Lower leg skin (tissue), 4 donors: ENCODE results near the gene MT1E. TPM values are rescaled to one million over a fixed set of nuclear protein-coding genes. Genes with fewer than 3 reads are reported as not detected.

Experiments used
- DNase-seq, 2 donors: peaks; one replicate each; pipeline ENCODE4 v3.0.0-alpha.2; 2019; ENCODE audit warnings: low spot score in 2 of 2
- H3K4me3 ChIP-seq: fragments of 200-600 bp; sonication (generic); 2 replicates; pipeline ENCODE4 v1.5.1; 2017; ENCODE audit warnings: mild to moderate bottlenecking, low read depth; ENCODE audit not compliant: poor library complexity, severe bottlenecking
- CTCF ChIP-seq, 3 donors: fragments of 450-650 bp; IDR thresholded peaks; one replicate each; pipeline ENCODE4 v1.5.1; 2016; ENCODE audit warnings: antibody characterized with exemption in 3 of 3, mild to moderate bottlenecking in 3 of 3, moderate library complexity in 2 of 3
- POLR2A ChIP-seq, 2 donors: fragments of 450-650 bp; IDR thresholded peaks; one replicate each; pipeline ENCODE4 v1.6.1; 2016 to 2017; ENCODE audit warnings: antibody characterized with exemption in 2 of 2, mild to moderate bottlenecking in 1 of 2, moderate library complexity in 1 of 2
- WGBS, 2 donors: methylation state at CpG; one replicate each; pipeline ENCODE4 v1.1.5; 2018; 5-methylcytosine and 5-hydroxymethylcytosine counted together
- intact Hi-C: fragments of 100-400 bp; cut with DNase I; formaldehyde crosslinking; loops from one replicate; pipeline ENCODE4 v1.15.0; 2023; ENCODE audit warnings: low total_unique reads
- total RNA-seq, 4 donors: library from RNA; depleted of rRNA; stranded (reverse); fragments of >200 nt; gene quantifications; one replicate each; pipeline ENCODE4 v1.1.0, GENCODE V29; 2016

MT1E gene
- total RNA-seq, 4 donors from 2014 or later, result 140 to 437 (median 224) TPM

- 80 to 93% methylated on average over 1 of the region's 1 CpG for WGBS, 2 donors
- intact Hi-C loops, result no loop called here
- no peak for TF ChIP-seq CTCF (IDR thresholded peaks at IDR 0.05)
- DNase-seq, result no peak
- no peak overlapping the region for H3K4me3 ChIP-seq
Observed at GRCh38 chr16:56639045-56639444, 13.5 kb downstream of the MT1E start.

- intact Hi-C loops, result no loop called here
- H3K4me3 ChIP-seq, result no peak overlapping the region
- TF ChIP-seq POLR2A (IDR thresholded peaks at IDR 0.05) (no peak), CTCF (IDR thresholded peaks at IDR 0.05) (no peak)
- 93 to 94% methylated on average over 1 of the region's 1 CpG for WGBS, 2 donors
- DNase-seq, result no peak
Observed at GRCh38 chr16:56640076-56640475, 14.5 kb downstream of the MT1E start.

- WGBS, 2 donors, result 70 to 85% methylated on average over 2 of the region's 2 CpGs
- intact Hi-C loops, result no loop called here
- no peak overlapping the region for H3K4me3 ChIP-seq
- DNase-seq, result no peak
- no peak for TF ChIP-seq POLR2A (IDR thresholded peaks at IDR 0.05)
- TF ChIP-seq CTCF (IDR thresholded peaks at IDR 0.05), result no peak
Observed at GRCh38 chr16:56641166-56641565, 15.6 kb downstream of the MT1E start.

- intact Hi-C loops, result no loop called here
- H3K4me3 ChIP-seq, result no peak overlapping the region
- 13 to 22% methylated on average over 19 to 41 of the region's 42 CpGs for WGBS, 2 donors
- no peak for TF ChIP-seq POLR2A (IDR thresholded peaks at IDR 0.05)
- no peak for TF ChIP-seq CTCF (IDR thresholded peaks at IDR 0.05)
- DNase-seq, result peak; percentile 62 to 95
Observed at GRCh38 chr16:56643080-56643778, 17.6 kb downstream of the MT1E start.

- no peak for TF ChIP-seq CTCF (IDR thresholded peaks at IDR 0.05)
- no peak for DNase-seq
- intact Hi-C loops, result no loop called here
- 70 to 77% methylated on average over 5 of the region's 5 CpGs for WGBS, 2 donors
- no peak overlapping the region for H3K4me3 ChIP-seq
Observed at GRCh38 chr16:56643833-56644232, 18.3 kb downstream of the MT1E start.

GRCh38 chr16:56645311-56645710, 19.7 kb downstream of the MT1E start:
- 67 to 70% methylated on average over 1 of the region's 1 CpG for WGBS, 2 donors
- H3K4me3 ChIP-seq, result no peak overlapping the region
- intact Hi-C loops, result no loop called here
- DNase-seq, result no peak
- TF ChIP-seq CTCF (IDR thresholded peaks at IDR 0.05) (no peak), POLR2A (IDR thresholded peaks at IDR 0.05) (no peak)
